Right renal pelvis (tissue), 4 donors: ENCODE measurements around the gene GNA12. TPM values are rescaled to one million over a fixed set of nuclear protein-coding genes. Genes with fewer than 3 reads are reported as not detected.

ENCODE experiments used
- DNase-seq, 4 donors: peaks; one replicate each; pipeline ENCODE4 v3.0.0-alpha.2; 2013; ENCODE audit warnings: low read depth in 4 of 4, low spot score in 3 of 4, missing footprints in 1 of 4
- polyA plus RNA-seq, 4 donors: library from polyadenylated mRNA; unstranded; fragments of 120-200 nt; gene quantifications; one replicate each; pipeline ENCODE4 v1.2.1, GENCODE V29; 2013; ENCODE audit not compliant: insufficient read length in 4 of 4

GNA12 gene
- 10 to 100 TPM; 40.3 to 44.2 (median 42.4) TPM for polyA plus RNA-seq

- peak; percentile 97 to 98 (median 97) for DNase-seq
Observed at GRCh38 chr7:2844153-2845033, at the start of gene GNA12. Gene GNA12, minus strand, starts transcription at chr7:2844308. Its CDS starts 147 bp downstream, at chr7:2844161.

- no peak for DNase-seq
Observed at GRCh38 chr7:2893411-2893861, 49.3 kb upstream of the GNA12 start.

GRCh38 chr7:2892549-2892948 is 48.4 kb upstream of the GNA12 start:
- no peak for DNase-seq

GRCh38 chr7:2887816-2888215 is 43.7 kb upstream of the GNA12 start:
- DNase-seq: no peak

- DNase-seq: peak in 3 of 4 donors; percentile 59 to 74 (median 66)
Observed at GRCh38 chr7:2886900-2887299, 42.8 kb upstream of the GNA12 start.

GRCh38 chr7:2886391-2886790 is 42.3 kb upstream of the GNA12 start:
- no peak for DNase-seq

GRCh38 chr7:2884161-2884560 is 40.1 kb upstream of the GNA12 start:
- DNase-seq: no peak

GRCh38 chr7:2883101-2883500 is 39.0 kb upstream of the GNA12 start:
- no peak for DNase-seq

- DNase-seq: no peak
Observed at GRCh38 chr7:2882111-2882510, 38.0 kb upstream of the GNA12 start.

GRCh38 chr7:2880874-2881533 is 36.9 kb upstream of the GNA12 start:
- no peak for DNase-seq

- no peak for DNase-seq
Observed at GRCh38 chr7:2880051-2880450, 35.9 kb upstream of the GNA12 start.

- DNase-seq: no peak
Observed at GRCh38 chr7:2879354-2879753, 35.2 kb upstream of the GNA12 start.

- DNase-seq: no peak
Observed at GRCh38 chr7:2878306-2878705, 34.2 kb upstream of the GNA12 start.

- no peak for DNase-seq
Observed at GRCh38 chr7:2876031-2876731, 32.1 kb upstream of the GNA12 start.

GRCh38 chr7:2873686-2874551 is 29.8 kb upstream of the GNA12 start:
- no peak for DNase-seq

GRCh38 chr7:2873146-2873545 is 29.0 kb upstream of the GNA12 start:
- DNase-seq: no peak

- no peak for DNase-seq
Observed at GRCh38 chr7:2872296-2872874, 28.3 kb upstream of the GNA12 start.

- DNase-seq: no peak
Observed at GRCh38 chr7:2870471-2870931, 26.4 kb upstream of the GNA12 start.

- no peak for DNase-seq
Observed at GRCh38 chr7:2869981-2870380, 25.9 kb upstream of the GNA12 start.

GRCh38 chr7:2866601-2867000 is 22.5 kb upstream of the GNA12 start:
- no peak for DNase-seq
